Measurements from ENCODE around the gene TRMT44.

TRMT44 gene

GRCh38 chr4:8507196-8507570 is 66.6 kb downstream of the TRMT44 start:
- Histone ChIP-seq H3K27ac (ENCODE audit: low read length) (no peak overlapping the region), H4K20me1 (ENCODE audit: insufficient read depth, low read length) (peaks cover 6% of the 10 kb centered on the region; the same call in 1 of the 2 replicates), H3K4me3 (ENCODE audit: low read depth in 1 of 2, low read length in 2 of 2) (no peak overlapping the region), H3K9me3 (ENCODE audit: insufficient read depth, low read length, severe bottlenecking) (no peaks in the 10 kb centered on the region), H3K27me3 (ENCODE audit: insufficient read depth, low read length, poor library complexity) (peaks cover 6% of the 10 kb centered on the region), H3K4me1 (ENCODE audit: insufficient read depth, low read length) (no peaks in the 10 kb centered on the region), H3K4me2 (ENCODE audit: insufficient read depth, low read length) (no peak overlapping the region), H3K79me2 (ENCODE audit: insufficient read depth, low read length) (no peaks in the 10 kb centered on the region), H3K9ac (ENCODE audit: low read depth, low read length) (no peak overlapping the region), H3K36me3 (ENCODE audit: insufficient read depth, low read length) (no peaks in the 10 kb centered on the region), H2AFZ (ENCODE audit: low read depth, low read length) (no peak overlapping the region)
- TF ChIP-seq CTCF (IDR thresholded peaks at IDR 0.05; ENCODE audit: borderline replicate concordance, extremely low read depth, low read length, poor library complexity, severe bottlenecking) (no peak), EZH2 (IDR thresholded peaks at IDR 0.05; ENCODE audit: borderline replicate concordance, low read depth, low read length, severe bottlenecking) (no peak)
- DNase-seq (no peak), ATAC-seq (ENCODE audit: insufficient read depth, low read depth) (no peak)

- Histone ChIP-seq H3K36me3 (ENCODE audit: insufficient read depth, low read length) (no peaks in the 10 kb centered on the region), H3K4me2 (ENCODE audit: insufficient read depth, low read length) (no peak overlapping the region), H3K4me1 (ENCODE audit: insufficient read depth, low read length) (no peaks in the 10 kb centered on the region), H3K79me2 (ENCODE audit: insufficient read depth, low read length) (no peaks in the 10 kb centered on the region), H3K27me3 (ENCODE audit: insufficient read depth, low read length, poor library complexity) (peaks cover 6% of the 10 kb centered on the region), H3K9me3 (ENCODE audit: insufficient read depth, low read length, severe bottlenecking) (no peaks in the 10 kb centered on the region), H2AFZ (ENCODE audit: low read depth, low read length) (no peak overlapping the region), H3K4me3 (ENCODE audit: low read depth in 1 of 2, low read length in 2 of 2) (no peak overlapping the region), H4K20me1 (ENCODE audit: insufficient read depth, low read length) (peaks cover 6% of the 10 kb centered on the region; the same call in 1 of the 2 replicates), H3K9ac (ENCODE audit: low read depth, low read length) (no peak overlapping the region), H3K27ac (ENCODE audit: low read length) (no peak overlapping the region)
- DNase-seq, result no peak
- no peak for TF ChIP-seq EZH2 (IDR thresholded peaks at IDR 0.05; ENCODE audit: borderline replicate concordance, low read depth, low read length, severe bottlenecking)
- no peak for ATAC-seq (ENCODE audit: insufficient read depth, low read depth)
Measured at GRCh38 chr4:8507624-8508023, 67.0 kb downstream of the TRMT44 start.

GRCh38 chr4:8508266-8508665 is 67.7 kb downstream of the TRMT44 start:
- Histone ChIP-seq H3K9ac (ENCODE audit: low read depth, low read length) (no peak overlapping the region), H3K9me3 (ENCODE audit: insufficient read depth, low read length, severe bottlenecking) (no peaks in the 10 kb centered on the region), H3K4me2 (ENCODE audit: insufficient read depth, low read length) (no peak overlapping the region), H3K79me2 (ENCODE audit: insufficient read depth, low read length) (no peaks in the 10 kb centered on the region), H3K27me3 (ENCODE audit: insufficient read depth, low read length, poor library complexity) (peaks cover 6% of the 10 kb centered on the region), H4K20me1 (ENCODE audit: insufficient read depth, low read length) (peaks cover 3% of the 10 kb centered on the region; the same call in 1 of the 2 replicates), H3K4me1 (ENCODE audit: insufficient read depth, low read length) (no peaks in the 10 kb centered on the region), H3K4me3 (ENCODE audit: low read depth in 1 of 2, low read length in 2 of 2) (no peak overlapping the region), H3K36me3 (ENCODE audit: insufficient read depth, low read length) (no peaks in the 10 kb centered on the region), H2AFZ (ENCODE audit: low read depth, low read length) (no peak overlapping the region), H3K27ac (ENCODE audit: low read length) (no peak overlapping the region)
- TF ChIP-seq EZH2 (IDR thresholded peaks at IDR 0.05; ENCODE audit: borderline replicate concordance, low read depth, low read length, severe bottlenecking), result no peak
- TF ChIP-seq CTCF (IDR thresholded peaks at IDR 0.05; ENCODE audit: borderline replicate concordance, extremely low read depth, low read length, poor library complexity, severe bottlenecking), result no peak
- ATAC-seq (ENCODE audit: insufficient read depth, low read depth) (no peak), DNase-seq (no peak)

GRCh38 chr4:8508740-8509139 is 68.2 kb downstream of the TRMT44 start:
- Histone ChIP-seq H4K20me1 (ENCODE audit: insufficient read depth, low read length) (peaks cover 3% of the 10 kb centered on the region; the same call in 1 of the 2 replicates), H3K9me3 (ENCODE audit: insufficient read depth, low read length, severe bottlenecking) (no peaks in the 10 kb centered on the region), H3K36me3 (ENCODE audit: insufficient read depth, low read length) (no peaks in the 10 kb centered on the region), H3K4me2 (ENCODE audit: insufficient read depth, low read length) (no peak overlapping the region), H2AFZ (ENCODE audit: low read depth, low read length) (no peak overlapping the region), H3K4me3 (ENCODE audit: low read depth in 1 of 2, low read length in 2 of 2) (no peak overlapping the region), H3K9ac (ENCODE audit: low read depth, low read length) (no peak overlapping the region), H3K79me2 (ENCODE audit: insufficient read depth, low read length) (no peaks in the 10 kb centered on the region), H3K27me3 (ENCODE audit: insufficient read depth, low read length, poor library complexity) (peaks cover 6% of the 10 kb centered on the region), H3K4me1 (ENCODE audit: insufficient read depth, low read length) (no peaks in the 10 kb centered on the region), H3K27ac (ENCODE audit: low read length) (no peak overlapping the region)
- no peak for TF ChIP-seq EZH2 (IDR thresholded peaks at IDR 0.05; ENCODE audit: borderline replicate concordance, low read depth, low read length, severe bottlenecking)
- no peak for TF ChIP-seq CTCF (IDR thresholded peaks at IDR 0.05; ENCODE audit: borderline replicate concordance, extremely low read depth, low read length, poor library complexity, severe bottlenecking)
- no peak for ATAC-seq (ENCODE audit: insufficient read depth, low read depth)
- DNase-seq, result no peak
